Suppressor macrophage treated with lipopolysaccharide for 4 hours (primary cell): ENCODE measurements around the gene CCDC190.
"Not testable (repeated sequence)": the region's sequence is repeated elsewhere in the genome, so short reads cannot be mapped to it uniquely, and the experiment has no call there.

Experiments used
- DNase-seq: peaks from one replicate; pipeline ENCODE4 v3.0.0-alpha.2; 2020

Gene CCDC190, protein sequence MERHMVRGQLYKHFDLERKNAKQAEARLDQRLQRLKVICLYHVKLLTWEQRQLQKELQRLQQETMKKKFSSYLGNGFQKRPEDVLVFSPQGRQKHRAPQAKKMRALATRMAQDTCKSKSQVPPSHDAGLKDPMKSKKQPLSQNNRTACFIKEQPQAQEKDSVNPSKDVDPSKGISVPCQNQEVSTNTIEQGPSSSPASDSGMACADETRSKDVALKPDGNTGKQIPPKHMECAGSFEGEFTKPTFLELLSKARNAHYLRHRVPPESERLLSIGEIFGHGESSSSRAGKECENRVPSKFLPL

GRCh38 chr1:162861101-162861500, at the start of gene CCDC190:
TSS of gene CCDC190 (minus strand) at chr1:162861175. CDS start at chr1:162859646, 1,529 bp downstream.
- no peak for DNase-seq

GRCh38 chr1:162910161-162910560, 49.2 kb upstream of the CCDC190 start:
- no peak for DNase-seq

- no peak for DNase-seq
These were observed 47.8 kb upstream of the CCDC190 start for GRCh38 chr1:162908780-162909179.

GRCh38 chr1:162908236-162908635, 47.3 kb upstream of the CCDC190 start:
- no peak for DNase-seq

DNA sequence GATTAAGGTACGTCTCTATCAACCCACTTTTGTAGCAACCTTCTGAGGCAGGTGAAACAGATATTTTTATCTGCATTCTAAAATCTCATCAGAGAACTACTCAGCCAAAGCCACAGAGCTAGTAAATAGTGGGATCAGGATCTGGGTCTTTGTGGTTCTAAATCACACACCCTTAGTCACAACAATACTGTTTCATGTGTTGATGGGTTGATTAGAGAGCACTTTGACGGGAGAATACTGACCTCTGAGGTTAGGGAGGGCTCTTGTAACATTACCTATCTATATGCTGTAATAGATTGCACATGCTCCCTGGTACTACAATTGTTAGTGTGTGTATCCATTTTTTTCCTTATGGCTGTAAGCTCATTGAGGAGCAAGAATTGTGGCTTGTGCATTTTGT, 45.5 kb upstream of the CCDC190 start:
- no peak for DNase-seq

- no peak for DNase-seq
These were observed 44.5 kb upstream of the CCDC190 start for GRCh38 chr1:162905174-162906158.

- DNase-seq = no peak
These were observed 43.6 kb upstream of the CCDC190 start for GRCh38 chr1:162904579-162904978.

DNA sequence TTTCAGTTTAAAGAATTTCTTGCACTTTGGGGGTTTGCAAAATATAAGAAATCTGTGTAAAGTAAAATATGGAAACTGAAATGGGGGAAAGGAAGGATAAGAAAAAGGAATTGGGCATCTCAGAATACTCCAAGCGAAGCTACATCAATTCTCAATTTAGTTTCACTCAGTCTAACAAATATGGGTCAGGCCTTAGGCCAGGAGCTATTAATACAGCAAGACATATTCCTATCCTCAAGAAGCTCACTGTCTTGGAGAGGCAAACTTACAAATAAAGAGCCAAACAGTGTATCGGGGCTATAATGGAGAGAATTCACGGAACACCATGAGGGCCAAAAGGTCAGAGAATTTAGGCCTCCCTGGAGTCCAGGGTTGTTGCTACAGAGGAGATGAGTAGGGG, 43.0 kb upstream of the CCDC190 start:
- DNase-seq = no peak

GRCh38 chr1:162903246-162903645, 42.3 kb upstream of the CCDC190 start:
- no peak for DNase-seq

DNA sequence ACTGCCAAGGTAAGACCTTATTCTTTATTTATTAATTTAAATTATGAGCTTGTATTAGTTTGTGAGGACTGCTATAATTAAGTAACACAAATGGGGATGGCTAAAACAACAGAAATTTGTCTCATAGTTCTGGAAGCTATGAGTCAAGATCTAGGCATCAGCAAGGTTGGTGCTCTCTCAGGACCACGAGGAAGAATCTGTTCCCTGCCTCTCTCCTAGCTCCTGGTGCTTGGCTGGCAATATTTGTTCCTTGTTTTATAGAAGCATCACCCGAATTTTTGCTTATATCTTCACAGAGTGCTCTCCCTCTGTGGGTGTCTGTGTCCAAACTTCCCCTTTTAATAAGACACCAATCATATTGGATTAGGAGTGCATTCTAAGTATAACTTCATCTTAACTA, 41.4 kb upstream of the CCDC190 start:
- DNase-seq = peak; percentile 18

DNA sequence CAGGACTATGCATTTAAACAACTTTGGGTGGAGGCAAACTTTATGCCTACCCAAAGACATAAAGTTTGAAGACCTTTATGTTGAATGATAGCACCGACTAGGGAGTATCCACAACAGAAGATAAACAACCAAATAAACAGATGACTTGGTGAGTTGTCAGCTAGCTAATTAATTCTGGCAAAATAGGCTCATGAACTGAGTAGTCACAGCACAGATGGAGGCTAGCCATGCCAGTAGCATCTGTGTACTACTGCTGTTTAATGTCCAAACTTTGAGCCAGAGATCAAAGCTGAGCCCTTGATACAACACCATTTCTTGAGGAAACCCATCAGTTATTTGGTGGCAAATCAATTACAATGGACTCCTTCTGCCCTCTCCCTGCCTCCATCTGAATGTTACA, 40.3 kb upstream of the CCDC190 start:
- DNase-seq = no peak

DNA sequence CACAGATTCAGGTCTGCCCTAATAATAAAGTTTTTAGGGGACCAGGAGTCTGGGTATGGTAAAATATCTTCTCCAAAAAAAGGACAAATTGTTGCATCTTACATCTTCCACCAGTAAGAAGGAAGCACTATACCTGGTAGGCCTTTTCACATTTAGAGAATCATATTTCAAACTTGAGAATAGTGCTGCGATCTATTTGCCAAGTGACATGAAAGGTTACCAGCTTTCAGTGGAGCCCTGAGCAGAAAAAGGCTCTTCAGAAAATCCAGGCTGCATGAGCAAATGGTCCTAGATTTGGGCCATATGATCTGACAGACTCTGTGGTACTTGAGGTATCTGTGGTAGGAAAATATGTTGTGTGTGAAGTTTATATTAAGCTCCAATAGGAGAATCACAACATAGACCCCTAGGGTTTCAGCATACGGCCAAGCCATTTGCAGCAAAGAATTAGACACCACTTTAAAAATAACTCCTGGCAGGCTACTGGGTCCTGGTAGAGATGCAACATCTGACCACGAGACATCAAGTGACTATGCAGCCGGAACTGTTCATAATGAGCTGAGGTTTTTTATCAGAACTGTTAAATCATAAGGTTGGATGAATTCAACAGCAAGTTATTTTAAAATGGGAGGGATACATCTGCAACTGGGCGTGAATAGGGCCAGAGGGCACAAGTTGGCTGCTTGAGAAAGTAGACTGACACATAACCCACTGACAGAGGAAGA, 38.6 kb upstream of the CCDC190 start:
- DNase-seq = no peak

- no peak for DNase-seq
These were observed 32.6 kb upstream of the CCDC190 start for GRCh38 chr1:162893612-162893908.

GRCh38 chr1:162892906-162893611, 32.1 kb upstream of the CCDC190 start:
- DNase-seq = peak; percentile 52

GRCh38 chr1:162889989-162890388, 29.0 kb upstream of the CCDC190 start:
- DNase-seq = no peak

- DNase-seq = no peak
These were observed 25.7 kb upstream of the CCDC190 start for GRCh38 chr1:162886705-162887104.

DNA sequence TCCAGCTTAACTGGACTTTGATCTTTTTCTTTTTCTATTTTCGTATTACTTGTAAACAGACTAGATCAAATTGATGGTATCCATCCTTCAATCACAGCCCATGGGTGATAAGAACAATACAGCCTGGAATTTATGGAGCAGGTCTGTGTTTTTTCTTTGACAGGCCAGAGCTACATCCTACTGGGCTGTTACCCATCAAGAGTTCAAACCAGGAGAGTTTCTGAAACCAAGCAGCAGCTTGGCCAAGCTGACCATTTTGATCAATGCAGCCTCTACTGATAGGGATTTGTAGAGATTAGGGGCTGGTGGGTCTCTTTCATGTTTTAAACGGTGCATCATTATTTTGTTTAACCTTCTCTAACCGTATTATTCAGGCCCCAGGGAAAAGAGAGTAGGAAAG, 24.3 kb upstream of the CCDC190 start:
- DNase-seq = no peak

- DNase-seq = no peak
These were observed 23.9 kb upstream of the CCDC190 start for GRCh38 chr1:162884831-162885230.

GRCh38 chr1:162882248-162882674, 21.3 kb upstream of the CCDC190 start:
- no peak for DNase-seq

- no peak for DNase-seq
These were observed 20.6 kb upstream of the CCDC190 start for GRCh38 chr1:162881590-162881989.

- not testable (repeated sequence) for DNase-seq
These were observed 19.6 kb upstream of the CCDC190 start for GRCh38 chr1:162880617-162881016.

GRCh38 chr1:162878000-162878596, 17.1 kb upstream of the CCDC190 start:
- peak; percentile 64 for DNase-seq
